WI38 (cell line): ENCODE results near the gene UQCC2.

ENCODE experiments used
- H3K4me3 ChIP-seq: 2 replicates; pipeline ENCODE4 v1.5.1; 2011; ENCODE audit warnings: low read depth, mild to moderate bottlenecking, control low read depth, low read length
- CTCF ChIP-seq: IDR thresholded peaks from 2 replicates; pipeline ENCODE4 v1.5.1; 2012; ENCODE audit warnings: low read depth, mild to moderate bottlenecking, control low read depth, low read length

Gene UQCC2

GRCh38 chr6:33755070-33755869, 43.8 kb upstream of the UQCC2 start:
- no peak overlapping the region for H3K4me3 ChIP-seq
- TF ChIP-seq CTCF, result no peak

- TF ChIP-seq CTCF, result no peak
- H3K4me3 ChIP-seq, result no peak overlapping the region
Measured at GRCh38 chr6:33754222-33754621, 42.7 kb upstream of the UQCC2 start.

- no peak overlapping the region for H3K4me3 ChIP-seq
- no peak for TF ChIP-seq CTCF
Measured at GRCh38 chr6:33752646-33753015, 41.1 kb upstream of the UQCC2 start.

GRCh38 chr6:33751771-33752645, 40.5 kb upstream of the UQCC2 start:
- H3K4me3 ChIP-seq, result no peak overlapping the region
- TF ChIP-seq CTCF, result no peak

GRCh38 chr6:33750244-33750991, 38.9 kb upstream of the UQCC2 start:
- H3K4me3 ChIP-seq, result no peak overlapping the region
- no peak for TF ChIP-seq CTCF

GRCh38 chr6:33749401-33749800, 37.9 kb upstream of the UQCC2 start:
- no peak for TF ChIP-seq CTCF
- no peak overlapping the region for H3K4me3 ChIP-seq
